HG03045 (cell line): ENCODE data around the gene HNRNPUL2.
"Not testable (repeated sequence)": the region's sequence is repeated elsewhere in the genome, so short reads cannot be mapped to it uniquely, and the experiment has no call there.

Experiments
- ATAC-seq: cut with Tn5 transposase; IDR thresholded peaks from one replicate; pipeline ENCODE4 v1.9.1; 2021; ENCODE audit warnings: mild to moderate bottlenecking, moderate library complexity; ENCODE audit not compliant: unreplicated experiment

Gene HNRNPUL2

GRCh38 chr11:62705880-62706849, 21.1 kb downstream of the HNRNPUL2 start:
- ATAC-seq = peak; percentile 57

DNA sequence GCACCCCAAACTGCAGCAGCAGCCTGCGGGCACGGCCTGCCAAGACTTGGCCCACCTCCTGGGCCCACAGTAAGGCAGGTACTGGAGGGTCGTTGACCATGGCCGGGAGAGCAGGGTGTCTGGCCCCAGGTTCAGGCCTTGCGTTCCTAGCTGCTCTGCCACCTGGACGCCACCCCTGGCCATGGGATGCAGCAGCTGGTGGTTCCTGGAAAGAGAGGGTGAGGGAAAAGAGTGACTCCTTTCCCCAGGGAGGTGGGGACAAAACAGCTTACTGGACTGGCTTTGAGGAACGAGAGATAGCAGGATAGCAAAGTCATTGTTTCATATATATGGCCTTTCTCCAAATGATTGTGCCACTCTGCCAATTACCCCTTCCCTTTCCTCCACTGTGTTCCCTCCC, 21.8 kb downstream of the HNRNPUL2 start:
- ATAC-seq = no peak

- ATAC-seq = not testable (repeated sequence)
Observed at GRCh38 chr11:62703921-62704320, 23.3 kb downstream of the HNRNPUL2 start.

DNA sequence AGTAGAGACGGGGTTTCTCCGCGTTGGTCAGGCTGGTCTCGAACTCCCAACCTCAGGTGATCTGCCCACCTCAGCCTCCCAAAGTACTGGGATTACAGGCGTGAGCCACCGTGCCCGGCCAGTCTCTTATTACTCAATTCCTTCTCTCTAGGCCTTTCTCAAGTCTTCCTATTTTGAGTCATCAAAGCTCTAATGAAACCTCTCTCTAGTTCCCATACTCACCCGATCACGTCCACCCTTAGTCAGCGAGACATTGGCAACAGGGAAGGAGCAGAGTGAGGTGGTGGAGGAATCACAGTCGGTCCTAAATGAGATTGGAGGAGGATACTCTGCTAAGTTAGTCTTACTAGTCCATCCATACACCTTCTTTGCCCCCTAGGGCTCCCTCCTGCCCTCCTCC, 25.0 kb downstream of the HNRNPUL2 start:
- ATAC-seq = no peak

DNA sequence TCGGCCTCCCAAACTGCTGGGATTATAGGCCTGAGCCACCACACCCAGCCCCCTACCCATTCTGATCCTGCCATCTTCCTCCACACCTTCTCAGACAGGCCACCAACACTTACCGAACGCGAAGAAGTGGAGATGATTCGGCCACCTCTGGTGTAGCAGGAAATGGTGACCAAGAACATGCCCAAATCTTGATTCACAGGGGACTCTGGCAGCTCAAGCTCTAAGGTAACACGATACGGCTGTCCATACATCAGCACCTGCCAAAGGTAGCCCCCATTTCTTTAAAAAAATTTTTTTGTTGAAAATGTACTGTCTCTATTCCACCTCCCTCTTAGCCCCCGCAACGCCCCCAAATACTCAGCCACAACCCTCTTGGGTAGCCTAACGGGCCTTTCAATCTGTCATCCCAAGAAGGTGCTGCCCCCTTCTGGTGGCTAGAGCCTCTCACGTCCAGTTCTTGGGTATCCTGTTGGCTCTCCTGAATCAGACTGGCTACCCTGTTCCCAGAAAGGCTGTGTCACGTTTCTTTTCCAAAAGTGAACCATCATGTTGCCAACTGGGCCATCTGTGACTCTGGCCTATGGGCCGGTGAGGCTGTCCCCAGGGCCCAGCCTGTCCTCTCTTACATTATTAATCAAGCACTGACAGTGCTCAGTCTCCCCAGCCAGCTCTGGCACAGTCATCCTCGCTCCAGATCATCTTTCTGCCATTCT, 32.6 kb downstream of the HNRNPUL2 start:
- ATAC-seq = no peak

- not testable (repeated sequence) for ATAC-seq
Observed at GRCh38 chr11:62693624-62694023, 33.6 kb downstream of the HNRNPUL2 start.

GRCh38 chr11:62689421-62690183, 37.7 kb downstream of the HNRNPUL2 start, which contains the start of gene LRRN4CL:
Gene LRRN4CL (minus strand): TSS chr11:62689530. CDS start chr11:62688508, 1,022 bp downstream.
- no peak for ATAC-seq

DNA sequence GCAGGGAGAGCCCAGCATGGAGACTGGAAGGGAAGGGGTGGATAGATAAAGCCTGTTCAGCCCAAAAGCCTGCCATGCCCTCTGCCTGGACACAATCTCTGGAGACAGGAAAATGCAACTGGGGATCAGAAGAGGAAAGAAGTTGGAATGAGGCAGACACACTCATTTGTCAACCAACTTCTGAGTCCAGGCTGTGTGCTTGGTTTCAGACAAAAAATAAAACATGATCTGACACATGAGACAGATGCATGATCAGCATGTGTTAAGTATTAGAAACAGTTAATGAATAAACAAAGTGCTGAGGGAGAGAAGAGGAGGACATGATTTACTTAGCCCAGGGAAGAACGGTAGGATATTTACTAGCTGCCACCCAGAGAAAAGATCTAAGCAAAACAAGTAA, 38.8 kb downstream of the HNRNPUL2 start:
- ATAC-seq = no peak

- ATAC-seq = no peak
Observed at GRCh38 chr11:62687508-62688396, 39.5 kb downstream of the HNRNPUL2 start.

GRCh38 chr11:62682518-62682917, 44.7 kb downstream of the HNRNPUL2 start:
- ATAC-seq = no peak

- peak; percentile 47 for ATAC-seq
Observed at GRCh38 chr11:62680825-62681240, 46.4 kb downstream of the HNRNPUL2 start.

GRCh38 chr11:62678770-62679696, 48.2 kb downstream of the HNRNPUL2 start, which contains the start of gene UBXN1:
Gene UBXN1 (minus strand): TSS chr11:62679073. CDS start chr11:62678923, 150 bp downstream.
- no peak for ATAC-seq

GRCh38 chr11:62678433-62678769, 48.9 kb downstream of the HNRNPUL2 start:
- no peak for ATAC-seq

GRCh38 chr11:62677714-62678113, 49.5 kb downstream of the HNRNPUL2 start:
- ATAC-seq = no peak

GRCh38 chr11:62677156-62677555, 50.1 kb downstream of the HNRNPUL2 start:
- no peak for ATAC-seq

- no peak for ATAC-seq
Observed at GRCh38 chr11:62676698-62677097, 50.6 kb downstream of the HNRNPUL2 start.

- ATAC-seq = not testable (repeated sequence)
Observed at GRCh38 chr11:62675415-62675814, 51.8 kb downstream of the HNRNPUL2 start.

DNA sequence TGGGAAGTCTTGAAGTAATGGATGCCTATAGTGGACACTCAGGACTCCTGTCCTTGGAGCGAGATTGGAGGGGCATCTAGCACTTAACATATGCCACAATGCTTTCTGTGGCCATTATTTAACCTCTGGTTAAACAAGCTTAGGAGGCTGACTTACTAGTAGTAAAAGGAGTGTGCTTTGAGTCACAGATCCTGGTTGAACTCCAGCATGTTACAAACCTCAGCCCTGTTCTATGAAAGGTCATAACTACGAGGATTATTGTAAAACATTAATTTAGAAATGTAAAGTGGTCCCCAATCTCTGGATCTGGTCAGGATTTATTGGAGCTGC, 54.1 kb downstream of the HNRNPUL2 start:
- ATAC-seq = no peak
